CD4-positive, alpha-beta T cell treated with Interleukin-2 at 100 ng/mL for 4 hours (primary cell): ENCODE results near the gene TMEM238.
"Not testable (repeated sequence)": the region's sequence is repeated elsewhere in the genome, so short reads cannot be mapped to it uniquely, and the experiment has no call there.

Source experiments
- DNase-seq: peaks from one replicate; pipeline ENCODE4 v3.0.0-alpha.2; 2020; ENCODE audit warnings: low spot score

The TMEM238 gene

GRCh38 chr19:55339889-55340783 lies 44.0 kb downstream of the TMEM238 start:
- no peak for DNase-seq

GRCh38 chr19:55339105-55339888 lies 44.8 kb downstream of the TMEM238 start, which contains the start of gene KMT5C:
Gene KMT5C (plus strand): TSS chr19:55339876. CDS start chr19:55341937, 2,061 bp downstream.
- DNase-seq = peak; percentile 100

GRCh38 chr19:55336101-55336500 lies 48.0 kb downstream of the TMEM238 start:
- DNase-seq = no peak

GRCh38 chr19:55333870-55334269 lies 50.2 kb downstream of the TMEM238 start:
- no peak for DNase-seq

GRCh38 chr19:55329791-55330190 lies 54.3 kb downstream of the TMEM238 start:
- DNase-seq = not testable (repeated sequence)
